Endothelial cell of umbilical vein (primary cell): ENCODE measurements around the gene GAPVD1. TPM values are rescaled to one million over a fixed set of nuclear protein-coding genes. Genes with fewer than 3 reads are reported as not detected.

Experiments
- BruUV-seq: library from RNA; stranded (reverse); fragments of 400-500 nt; replicated peaks from 2 replicates; lab custom pipeline; 2021; lab: Mats Ljungman, UMichigan
- CTCF ChIA-PET: fragments of 300-600, 350-600 bp; sonication (Branson Sonifier 250); formaldehyde crosslinking; loops from one replicate; lab custom pipeline; 2021; ENCODE audit warnings: antibody characterized with exemption, inconsistent platforms; lab: Charles Lee
- POLR2A ChIA-PET: fragments of 300-600, 350-600 bp; sonication (Branson Sonifier 250); formaldehyde crosslinking; loops from one replicate; lab custom pipeline; 2021; ENCODE audit warnings: antibody characterized with exemption, inconsistent platforms; lab: Charles Lee
- DNase-seq: peaks from one replicate; pipeline ENCODE4 v3.0.0-alpha.2; 2011; ENCODE audit warnings: low read depth, low spot score
- FAIRE-seq: peaks from 2 replicates; lab custom pipeline; 2011; peaks lifted over from hg19 to GRCh38; lab: Jason Lieb, UNC
- H2AFZ ChIP-seq: 2 replicates; pipeline ENCODE4 v1.6.0; 2012; ENCODE audit warnings: low read depth, low read length, control low read depth, inconsistent platforms
- H3K27ac ChIP-seq: 2 replicates; pipeline ENCODE4 v1.5.1; 2011; ENCODE audit warnings: low read depth, mild to moderate bottlenecking, control low read depth, low read length, moderate library complexity; ENCODE audit not compliant: insufficient read depth
- H3K27me3 ChIP-seq, 2 experiments: 2 replicates each; pipeline versions ENCODE4 v1.6.0 to v1.6.1; 2011; ENCODE audit warnings: low read length in 2 of 2, mixed read lengths in 1 of 2; ENCODE audit not compliant: control insufficient read depth in 2 of 2, insufficient read depth in 2 of 2
- H3K36me3 ChIP-seq, 2 experiments: 2 replicates in 1 of 2; 3 replicates in 1 of 2; pipeline ENCODE4 v1.5.1; 2011; ENCODE audit warnings: low read length in 2 of 2, mild to moderate bottlenecking in 1 of 2, moderate library complexity in 1 of 2; ENCODE audit not compliant: control insufficient read depth in 2 of 2, insufficient read depth in 2 of 2; ENCODE audit errors: extremely low read depth in 1 of 2
- H3K4me1 ChIP-seq: 3 replicates; pipeline ENCODE4 v1.5.1; 2011; ENCODE audit warnings: mild to moderate bottlenecking, low read length; ENCODE audit not compliant: control insufficient read depth, insufficient read depth; ENCODE audit errors: extremely low read depth
- H3K4me2 ChIP-seq: 2 replicates; pipeline ENCODE4 v1.6.1; 2011; ENCODE audit warnings: low read length, control low read depth, mixed read lengths; ENCODE audit not compliant: insufficient read depth
- H3K4me3 ChIP-seq, 3 experiments: fragments of 200-600 bp in 1 of 3; sonication (generic), shearing (Covaris generic) in 1 of 3; replicated peaks in 1 of 3; 2 replicates each; pipeline ENCODE4 v1.5.1; 2011 to 2016; ENCODE audit warnings: control low read depth in 3 of 3, low read length in 3 of 3, mild to moderate bottlenecking in 2 of 3, inconsistent platforms in 1 of 3, low read depth in 1 of 3, moderate library complexity in 1 of 3; ENCODE audit not compliant: insufficient read depth in 1 of 3
- H3K79me2 ChIP-seq: 2 replicates; pipeline ENCODE4 v1.6.0; 2012; ENCODE audit warnings: low read length, inconsistent platforms; ENCODE audit not compliant: control insufficient read depth, insufficient read depth
- H3K9ac ChIP-seq: replicated peaks from 2 replicates; pipeline ENCODE3; 2011; ENCODE audit warnings: low read length, control low read depth; ENCODE audit not compliant: insufficient read depth; ENCODE audit errors: extremely low read depth
- H3K9me1 ChIP-seq: replicated peaks from 3 replicates; pipeline ENCODE4 v1.6.0; 2011; ENCODE audit warnings: mild to moderate bottlenecking, low read length; ENCODE audit not compliant: control insufficient read depth, insufficient read depth; ENCODE audit errors: extremely low read depth
- H3K9me3 ChIP-seq: replicated peaks from 2 replicates; pipeline ENCODE4 v1.5.1; 2012; ENCODE audit warnings: low read length, inconsistent platforms; ENCODE audit not compliant: control insufficient read depth, insufficient read depth
- H4K20me1 ChIP-seq: replicated peaks from 2 replicates; pipeline ENCODE3; 2011; ENCODE audit warnings: mild to moderate bottlenecking, low read length; ENCODE audit not compliant: control insufficient read depth, insufficient read depth; ENCODE audit errors: extremely low read depth
- EZH2 ChIP-seq: IDR thresholded peaks from 2 replicates; pipeline ENCODE4 v1.6.1; 2012; ENCODE audit warnings: borderline replicate concordance, low read depth, mild to moderate bottlenecking, moderate library complexity, low read length, inconsistent platforms; ENCODE audit not compliant: severe bottlenecking
- FOS ChIP-seq: IDR thresholded peaks from 2 replicates; pipeline ENCODE4 v1.6.1; 2011; ENCODE audit warnings: mild to moderate bottlenecking, low read length, moderate library complexity, borderline replicate concordance; ENCODE audit not compliant: insufficient read depth
- GATA2 ChIP-seq: IDR thresholded peaks from 2 replicates; pipeline ENCODE4 v1.7.0; 2011; ENCODE audit warnings: low read depth, mild to moderate bottlenecking, moderate library complexity, mixed read lengths, low read length; ENCODE audit not compliant: insufficient read length, insufficient read depth
- JUN ChIP-seq: IDR thresholded peaks from 2 replicates; pipeline ENCODE4 v1.6.1; 2011; ENCODE audit warnings: borderline replicate concordance, low read depth; ENCODE audit not compliant: insufficient read length, insufficient read depth
- MYC ChIP-seq: IDR thresholded peaks from one replicate; pipeline ENCODE4 v1.6.1; 2011; ENCODE audit warnings: mild to moderate bottlenecking, low read depth, low read length
- POLR2A ChIP-seq: IDR thresholded peaks from 2 replicates; pipeline ENCODE4 v1.6.1; 2012; ENCODE audit warnings: low read depth, mild to moderate bottlenecking, control low read depth, low read length
- POLR2AphosphoS5 ChIP-seq: IDR thresholded peaks from 2 replicates; pipeline ENCODE4 v1.6.1; 2012; ENCODE audit warnings: low read depth, mild to moderate bottlenecking, control low read depth, low read length, moderate library complexity; ENCODE audit not compliant: insufficient read depth
- dilution Hi-C: fragments of 300-500 bp; cut with MboI; formaldehyde crosslinking; loops from one replicate; pipeline ENCODE4 v1.15.0; 2019; ENCODE audit warnings: low sequenced_read_pairs; ENCODE audit not compliant: extremely low pct_ligation_motif_present
- intact Hi-C: fragments of 100-400 bp; cut with micrococcal nuclease; formaldehyde crosslinking; loops from one replicate; pipeline ENCODE4 v1.10.0; 2022
- polyA plus RNA-seq, 4 experiments: library from polyadenylated mRNA; depleted of rRNA in 3 of 4; stranded (reverse) in 3 of 4; unstranded in 1 of 4; fragments of >200 nt; gene quantifications; 2 replicates each; pipeline versions ENCODE4 v1.2.1 to v1.2.3, GENCODE V29; 2011 to 2012; ENCODE audit warnings: missing spikeins in 1 of 4
- total RNA-seq: library from RNA; stranded (reverse); gene quantifications from 2 replicates; pipeline ENCODE4 v1.2.3, GENCODE V29; 2021
- TF ChIP-seq, protein P1 (sequence below), 2 donors: IDR thresholded peaks; 1 replicate in 1 of 2; 2 replicates in 1 of 2; pipeline ENCODE4 v1.5.1; 2011; ENCODE audit warnings: low read length in 2 of 2, mild to moderate bottlenecking in 2 of 2, moderate library complexity in 2 of 2, control low read depth in 1 of 2, inconsistent platforms in 1 of 2, low read depth in 1 of 2; ENCODE audit not compliant: insufficient read depth in 1 of 2; ENCODE audit errors: extremely low read depth in 1 of 2

GAPVD1 gene
- total and polyA plus RNA-seq, 2 donors (not counting 3 experiments of a cell fraction or from before 2014, with no cell fraction given): 10.7 to 53.2 TPM

DNA sequence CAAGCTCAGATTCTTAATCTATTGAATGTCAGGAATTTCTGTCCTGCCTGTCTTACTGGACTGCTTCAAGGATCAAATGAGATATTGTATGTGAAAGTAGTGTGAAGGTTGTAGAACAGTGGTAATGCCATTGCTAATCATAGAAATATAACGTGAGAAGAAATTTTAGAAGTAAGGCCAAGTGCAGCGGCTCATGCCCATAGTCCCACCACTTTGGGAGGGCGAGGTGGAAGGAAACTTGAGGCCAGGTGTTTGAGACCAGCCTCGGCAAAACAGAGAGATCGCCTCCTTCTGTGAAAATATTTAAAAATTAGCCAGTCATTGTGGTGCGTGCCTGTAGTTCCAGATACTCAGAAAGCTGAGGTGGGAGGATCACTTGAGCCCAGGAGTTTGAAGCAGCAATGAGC, 15.4 kb upstream of the GAPVD1 start:
- POLR2A ChIA-PET: no interaction called here
- CTCF ChIA-PET: no interaction called here
- dilution Hi-C loops: no loop called here

More for the DNA sequence above, 15.4 kb upstream of the GAPVD1 start:
- Histone ChIP-seq H2AFZ (no peak overlapping the region), H3K4me1 (peaks cover 17% of the 10 kb centered on the region), H3K4me2 (no peak overlapping the region), H3K4me3 (no peak overlapping the region), H3K36me3 (no peaks in the 10 kb centered on the region), H3K27me3 (no peaks in the 10 kb centered on the region), H4K20me1 (no peaks in the 10 kb centered on the region), H3K27ac (no peak overlapping the region), H3K9me3 (no peaks in the 10 kb centered on the region), H3K79me2 (no peaks in the 10 kb centered on the region), H3K9me1 (no peaks in the 10 kb centered on the region), H3K9ac (no peak overlapping the region)
- DNase-seq: no peak
- FAIRE-seq: no peak
- intact Hi-C loops: no loop called here
- no peak for TF ChIP-seq FOS
- TF ChIP-seq, protein P1, sequence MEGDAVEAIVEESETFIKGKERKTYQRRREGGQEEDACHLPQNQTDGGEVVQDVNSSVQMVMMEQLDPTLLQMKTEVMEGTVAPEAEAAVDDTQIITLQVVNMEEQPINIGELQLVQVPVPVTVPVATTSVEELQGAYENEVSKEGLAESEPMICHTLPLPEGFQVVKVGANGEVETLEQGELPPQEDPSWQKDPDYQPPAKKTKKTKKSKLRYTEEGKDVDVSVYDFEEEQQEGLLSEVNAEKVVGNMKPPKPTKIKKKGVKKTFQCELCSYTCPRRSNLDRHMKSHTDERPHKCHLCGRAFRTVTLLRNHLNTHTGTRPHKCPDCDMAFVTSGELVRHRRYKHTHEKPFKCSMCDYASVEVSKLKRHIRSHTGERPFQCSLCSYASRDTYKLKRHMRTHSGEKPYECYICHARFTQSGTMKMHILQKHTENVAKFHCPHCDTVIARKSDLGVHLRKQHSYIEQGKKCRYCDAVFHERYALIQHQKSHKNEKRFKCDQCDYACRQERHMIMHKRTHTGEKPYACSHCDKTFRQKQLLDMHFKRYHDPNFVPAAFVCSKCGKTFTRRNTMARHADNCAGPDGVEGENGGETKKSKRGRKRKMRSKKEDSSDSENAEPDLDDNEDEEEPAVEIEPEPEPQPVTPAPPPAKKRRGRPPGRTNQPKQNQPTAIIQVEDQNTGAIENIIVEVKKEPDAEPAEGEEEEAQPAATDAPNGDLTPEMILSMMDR (IDR thresholded peaks at IDR 0.05; ENCODE audit: extremely low read depth in 1 of 2, insufficient read depth in 1 of 2, low read depth in 1 of 2, low read length in 2 of 2): no peak
- TF ChIP-seq EZH2: no peak
- TF ChIP-seq POLR2A: no peak
- no peak for TF ChIP-seq JUN
- no peak for TF ChIP-seq GATA2
- no peak for TF ChIP-seq MYC
- TF ChIP-seq POLR2AphosphoS5: no peak
- no TSS peak for BruUV-seq
